ENCODE results near the gene MYO7A. TPM values are rescaled to one million over a fixed set of nuclear protein-coding genes. Genes with fewer than 3 reads are reported as not detected.

The MYO7A gene
- total RNA-seq, 1 donor from 2014 or later = 3.2 TPM

DNA sequence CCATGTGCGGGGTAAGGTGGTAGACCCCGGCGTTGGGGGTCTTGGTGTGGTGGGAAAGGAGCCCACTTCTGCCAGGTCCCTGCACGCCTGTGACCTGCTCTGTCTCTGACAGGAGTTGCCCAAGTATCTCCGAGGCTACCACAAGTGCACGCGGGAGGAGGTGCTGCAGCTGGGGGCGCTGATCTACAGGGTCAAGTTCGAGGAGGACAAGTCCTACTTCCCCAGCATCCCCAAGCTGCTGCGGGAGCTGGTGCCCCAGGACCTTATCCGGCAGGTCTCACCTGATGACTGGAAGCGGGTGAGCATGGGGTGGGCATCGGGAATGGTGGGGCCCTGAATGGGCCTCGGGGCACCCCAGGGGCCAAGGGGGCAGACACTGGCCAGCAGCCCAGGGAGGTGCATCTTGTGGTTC lies 83.0 kb downstream of the MYO7A start:
- Histone ChIP-seq H3K27me3 (ENCODE audit: low read depth) (no peaks in the 10 kb centered on the region), H3K4me1 (no peaks in the 10 kb centered on the region), H3K4me3 (no peak overlapping the region), H3K36me3 (peaks cover 6% of the 10 kb centered on the region), H3K9me3 (replicated peaks) (no peaks in the 10 kb centered on the region), H3K27ac (replicated peaks) (no peak overlapping the region)
- TF ChIP-seq CTCF (IDR thresholded peaks at IDR 0.05; ENCODE audit: borderline replicate concordance) = no peak
- intact Hi-C loops (cut with micrococcal nuclease) = no loop called here
- no peak for DNase-seq

DNA sequence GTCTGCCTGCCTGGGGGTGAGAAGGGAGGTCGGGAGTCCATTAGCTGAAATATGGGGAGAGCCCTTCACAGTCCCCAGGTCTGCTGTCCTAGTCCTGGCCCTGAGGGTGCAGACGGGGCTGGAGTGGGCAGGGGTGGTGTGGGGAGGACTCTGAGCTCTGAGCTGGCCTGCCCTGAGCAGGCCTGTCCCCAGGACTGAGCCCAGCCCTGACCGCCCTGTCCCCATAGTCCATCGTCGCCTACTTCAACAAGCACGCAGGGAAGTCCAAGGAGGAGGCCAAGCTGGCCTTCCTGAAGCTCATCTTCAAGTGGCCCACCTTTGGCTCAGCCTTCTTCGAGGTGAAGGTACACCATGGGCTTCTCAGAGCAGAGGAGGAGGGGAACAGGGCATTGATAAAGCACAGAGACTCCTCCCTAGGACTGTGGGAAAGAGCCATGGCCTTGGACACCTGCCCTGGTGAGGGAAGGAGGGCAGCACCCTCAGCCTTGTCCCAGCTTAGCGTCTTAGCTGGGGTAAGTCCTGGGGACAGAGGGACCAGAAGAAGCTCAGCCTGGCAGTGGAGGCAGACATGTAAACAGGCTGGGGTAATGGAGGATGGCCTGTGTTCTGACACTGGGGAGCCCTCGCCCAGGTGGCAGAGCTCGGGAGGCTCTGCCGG lies 83.7 kb downstream of the MYO7A start:
- no peaks in the 10 kb centered on the region for H3K4me1 ChIP-seq
- H3K36me3 ChIP-seq = peaks cover 6% of the 10 kb centered on the region
- no peak overlapping the region for H3K27ac ChIP-seq (replicated peaks)
- no peaks in the 10 kb centered on the region for H3K27me3 ChIP-seq (ENCODE audit: low read depth)
- no peak overlapping the region for H3K4me3 ChIP-seq
- no peak for DNase-seq
- intact Hi-C loops (cut with micrococcal nuclease) = no loop called here
- H3K9me3 ChIP-seq (replicated peaks) = no peaks in the 10 kb centered on the region
- no peak for TF ChIP-seq CTCF (IDR thresholded peaks at IDR 0.05; ENCODE audit: borderline replicate concordance)

GRCh38 chr11:77212314-77213007 lies 84.4 kb downstream of the MYO7A start:
- DNase-seq = no peak
- Histone ChIP-seq H3K36me3 (peaks cover 6% of the 10 kb centered on the region), H3K27ac (replicated peaks) (no peak overlapping the region)

DNA sequence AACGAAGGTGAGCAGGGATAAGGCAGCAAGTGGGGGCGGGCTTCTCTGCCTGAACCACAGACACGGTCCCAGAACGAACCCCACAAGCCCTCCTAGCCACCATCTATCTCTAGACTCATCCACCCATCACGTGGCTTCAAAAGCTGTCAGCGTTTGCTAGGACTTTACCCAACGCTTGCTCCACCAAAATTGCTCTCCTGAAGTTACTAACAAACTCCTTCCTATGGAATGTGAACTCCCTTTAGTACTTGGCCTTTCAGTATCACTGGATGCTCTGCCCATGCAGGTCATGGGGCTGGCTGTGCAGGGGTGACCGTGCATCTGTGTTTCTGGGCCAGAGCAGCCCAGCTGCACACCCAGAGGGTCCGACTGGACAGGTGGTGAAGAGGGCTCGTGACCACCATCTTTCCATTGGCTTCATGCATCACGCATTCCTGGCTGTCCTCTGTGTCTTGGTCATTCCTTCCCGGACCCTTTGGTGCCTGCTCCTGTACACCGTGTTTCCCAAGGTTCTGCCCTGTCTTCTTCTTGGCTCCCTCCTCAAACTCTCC lies 85.1 kb downstream of the MYO7A start:
- intact Hi-C loops (cut with micrococcal nuclease) = no loop called here
- peaks cover 10% of the 10 kb centered on the region for H3K9me3 ChIP-seq (replicated peaks)
- no peak for DNase-seq
- no peaks in the 10 kb centered on the region for H3K27me3 ChIP-seq (ENCODE audit: low read depth)
- no peaks in the 10 kb centered on the region for H3K4me1 ChIP-seq
- no peak overlapping the region for H3K27ac ChIP-seq (replicated peaks)
- H3K36me3 ChIP-seq = peaks cover 6% of the 10 kb centered on the region
- TF ChIP-seq CTCF (IDR thresholded peaks at IDR 0.05; ENCODE audit: borderline replicate concordance) = no peak
- no peak overlapping the region for H3K4me3 ChIP-seq

More at GRCh38 chr11:77212314-77213007, 84.4 kb downstream of the MYO7A start:
- intact Hi-C loops (cut with micrococcal nuclease) = no loop called here
- TF ChIP-seq CTCF (IDR thresholded peaks at IDR 0.05; ENCODE audit: borderline replicate concordance) = no peak
- Histone ChIP-seq H3K9me3 (replicated peaks) (peaks cover 7% of the 10 kb centered on the region), H3K4me1 (no peaks in the 10 kb centered on the region), H3K4me3 (no peak overlapping the region), H3K27me3 (ENCODE audit: low read depth) (no peaks in the 10 kb centered on the region)

DNA sequence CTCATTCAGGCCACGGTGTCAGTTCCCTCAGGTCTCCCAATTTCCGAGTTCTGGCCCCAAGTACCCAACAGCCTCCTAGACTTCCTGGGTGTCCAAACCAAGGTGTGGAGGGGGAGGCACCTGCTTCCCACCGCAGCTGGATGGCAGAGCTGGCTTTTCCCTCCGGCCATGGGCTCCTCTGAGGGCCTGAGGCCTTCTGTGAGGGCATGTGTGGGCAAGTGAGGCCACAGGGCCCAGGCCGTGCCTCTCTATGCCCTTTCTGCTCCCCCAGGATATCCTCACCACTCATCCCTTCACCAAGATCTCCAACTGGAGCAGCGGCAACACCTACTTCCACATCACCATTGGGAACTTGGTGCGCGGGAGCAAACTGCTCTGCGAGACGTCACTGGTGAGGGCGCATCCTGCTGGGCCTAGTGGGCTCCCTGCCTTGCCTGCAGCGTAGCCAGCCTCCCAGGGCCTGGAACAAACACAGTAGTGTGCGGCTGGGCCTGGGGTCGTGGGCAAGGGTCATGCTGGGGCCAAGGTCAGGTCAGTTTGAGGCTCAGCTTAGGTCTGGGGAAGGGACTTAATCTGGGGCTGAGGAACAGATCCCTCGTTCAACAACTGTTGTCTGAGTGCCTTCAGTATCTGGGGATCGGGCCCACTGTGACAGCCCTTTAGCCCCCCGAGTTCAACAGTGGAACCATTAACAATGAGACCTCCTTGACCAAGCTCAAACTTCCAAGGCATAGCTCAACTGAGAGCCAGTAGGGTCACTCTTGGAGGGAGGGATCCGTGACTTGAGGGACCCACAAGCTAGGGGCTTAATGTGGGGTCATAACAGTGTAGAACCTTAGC lies 85.8 kb downstream of the MYO7A start:
- DNase-seq = no peak

More for the DNA sequence above, 85.8 kb downstream of the MYO7A start:
- Histone ChIP-seq H3K27ac (replicated peaks) (no peak overlapping the region), H3K9me3 (replicated peaks) (peaks cover 10% of the 10 kb centered on the region), H3K27me3 (ENCODE audit: low read depth) (no peaks in the 10 kb centered on the region), H3K4me1 (no peaks in the 10 kb centered on the region), H3K4me3 (no peak overlapping the region), H3K36me3 (peaks cover 6% of the 10 kb centered on the region)
- intact Hi-C loops (cut with micrococcal nuclease) = no loop called here
- TF ChIP-seq CTCF (IDR thresholded peaks at IDR 0.05; ENCODE audit: borderline replicate concordance) = no peak

Measured in left ventricle myocardium inferior (tissue), 1 donor.